ENCODE results near the gene IL18RAP.

The IL18RAP gene

GRCh38 chr2:102484310-102485061 is 61.5 kb downstream of the IL18RAP start:
- TF ChIP-seq, protein P1, sequence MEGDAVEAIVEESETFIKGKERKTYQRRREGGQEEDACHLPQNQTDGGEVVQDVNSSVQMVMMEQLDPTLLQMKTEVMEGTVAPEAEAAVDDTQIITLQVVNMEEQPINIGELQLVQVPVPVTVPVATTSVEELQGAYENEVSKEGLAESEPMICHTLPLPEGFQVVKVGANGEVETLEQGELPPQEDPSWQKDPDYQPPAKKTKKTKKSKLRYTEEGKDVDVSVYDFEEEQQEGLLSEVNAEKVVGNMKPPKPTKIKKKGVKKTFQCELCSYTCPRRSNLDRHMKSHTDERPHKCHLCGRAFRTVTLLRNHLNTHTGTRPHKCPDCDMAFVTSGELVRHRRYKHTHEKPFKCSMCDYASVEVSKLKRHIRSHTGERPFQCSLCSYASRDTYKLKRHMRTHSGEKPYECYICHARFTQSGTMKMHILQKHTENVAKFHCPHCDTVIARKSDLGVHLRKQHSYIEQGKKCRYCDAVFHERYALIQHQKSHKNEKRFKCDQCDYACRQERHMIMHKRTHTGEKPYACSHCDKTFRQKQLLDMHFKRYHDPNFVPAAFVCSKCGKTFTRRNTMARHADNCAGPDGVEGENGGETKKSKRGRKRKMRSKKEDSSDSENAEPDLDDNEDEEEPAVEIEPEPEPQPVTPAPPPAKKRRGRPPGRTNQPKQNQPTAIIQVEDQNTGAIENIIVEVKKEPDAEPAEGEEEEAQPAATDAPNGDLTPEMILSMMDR (IDR thresholded peaks at IDR 0.05) = no peak
- TF ChIP-seq ZFX (IDR thresholded peaks at IDR 0.05; ENCODE audit: borderline replicate concordance) = no peak
- H3K27ac ChIP-seq = no peak overlapping the region

- TF ChIP-seq, protein P1 (IDR thresholded peaks at IDR 0.05) = no peak
- no peak for TF ChIP-seq ZFX (IDR thresholded peaks at IDR 0.05; ENCODE audit: borderline replicate concordance)
- no peak overlapping the region for H3K27ac ChIP-seq
Observed at GRCh38 chr2:102485147-102485785, 62.3 kb downstream of the IL18RAP start.

DNA sequence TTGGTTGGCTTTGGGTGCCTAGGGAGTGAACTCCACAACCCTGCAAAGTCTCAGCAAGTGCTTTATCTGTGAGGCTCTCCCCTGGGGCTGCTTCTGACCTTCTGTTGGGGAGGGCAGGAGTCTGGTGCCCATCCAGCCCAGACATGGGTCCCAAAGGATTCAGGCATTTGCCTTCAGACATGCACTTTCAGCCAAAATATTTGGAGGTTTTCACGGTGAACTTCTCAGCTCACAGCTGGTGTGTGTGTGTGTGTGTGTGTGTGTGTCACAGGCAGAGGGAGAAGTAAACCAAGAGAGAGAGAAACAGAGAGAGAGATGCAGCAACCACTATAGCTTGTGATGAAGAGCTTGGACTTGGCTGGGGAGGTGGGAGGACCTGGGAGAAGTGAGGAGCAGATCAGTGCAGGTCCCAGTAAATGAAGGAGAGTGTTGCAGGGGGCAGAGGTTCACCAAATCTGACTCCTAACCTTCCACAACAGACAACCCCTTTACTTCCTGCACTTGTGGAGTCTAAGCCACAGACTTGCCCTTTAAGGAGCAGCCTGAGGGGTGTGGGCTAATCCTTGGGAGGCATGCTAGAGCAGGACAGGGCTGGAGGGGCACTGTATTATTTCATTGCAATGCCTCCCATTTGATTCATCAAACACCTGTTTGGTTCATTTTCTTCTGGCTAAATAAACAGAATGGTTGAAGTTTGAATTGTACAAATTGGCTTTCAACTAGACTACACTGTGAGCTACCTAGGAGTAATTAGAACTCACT is 64.2 kb downstream of the IL18RAP start:
- no peak for TF ChIP-seq ZFX (IDR thresholded peaks at IDR 0.05; ENCODE audit: borderline replicate concordance)
- TF ChIP-seq, protein P1 (IDR thresholded peaks at IDR 0.05) = no peak
- no peak overlapping the region for H3K27ac ChIP-seq

GRCh38 chr2:102487761-102488462 is 65.0 kb downstream of the IL18RAP start:
- no peak overlapping the region for H3K27ac ChIP-seq
- TF ChIP-seq, protein P1 (IDR thresholded peaks at IDR 0.05) = no peak
- no peak for TF ChIP-seq ZFX (IDR thresholded peaks at IDR 0.05; ENCODE audit: borderline replicate concordance)

DNA sequence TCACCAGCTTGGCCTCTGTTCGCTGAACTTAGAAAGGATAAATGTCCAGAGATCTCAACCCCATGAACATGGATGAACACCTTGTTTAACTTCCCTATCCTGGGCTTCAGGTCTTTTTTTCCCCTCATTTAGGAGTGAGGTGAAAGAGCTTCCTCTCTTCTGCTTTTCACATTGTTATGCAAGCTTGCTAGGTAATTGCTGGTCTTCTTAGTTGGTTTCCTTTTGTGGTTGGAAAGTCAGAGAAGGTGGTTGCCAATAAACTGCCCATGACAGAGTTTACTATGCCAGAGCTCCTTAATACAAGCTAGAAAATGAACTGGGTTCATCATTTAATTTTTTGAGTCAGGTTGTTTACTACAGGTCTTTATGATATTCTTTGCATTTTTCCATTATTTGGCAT is 66.7 kb downstream of the IL18RAP start:
- no peak overlapping the region for H3K27ac ChIP-seq
- TF ChIP-seq ZFX (IDR thresholded peaks at IDR 0.05; ENCODE audit: borderline replicate concordance) = no peak
- TF ChIP-seq, protein P1 (IDR thresholded peaks at IDR 0.05) = no peak

DNA sequence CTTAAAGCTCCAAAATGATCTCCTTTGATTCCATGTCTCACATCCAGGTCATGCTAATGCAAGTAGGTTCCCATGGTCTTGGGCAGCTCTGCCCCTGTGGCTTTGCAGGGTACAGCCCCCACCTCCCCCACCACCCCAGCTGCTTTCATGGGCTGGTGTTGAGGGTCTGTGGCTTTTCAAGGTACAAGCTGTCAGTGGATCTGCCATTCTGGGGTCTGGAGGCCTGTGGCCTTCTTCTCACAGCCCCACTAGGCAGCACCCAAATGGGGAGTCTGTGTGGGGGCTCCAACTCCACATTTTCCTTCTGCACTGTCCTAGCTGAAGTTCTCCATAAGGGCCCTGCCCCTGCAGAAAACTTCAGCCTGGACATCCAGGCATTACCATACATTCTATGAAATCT is 69.0 kb downstream of the IL18RAP start:
- TF ChIP-seq, protein P1 (IDR thresholded peaks at IDR 0.05) = no peak
- no peak for TF ChIP-seq ZFX (IDR thresholded peaks at IDR 0.05; ENCODE audit: borderline replicate concordance)
- H3K27ac ChIP-seq = no peak overlapping the region
